CD4-positive, CD25-positive, alpha-beta regulatory T cell (primary cell): Measurements from ENCODE around the gene VEGFA. TPM values are rescaled to one million over a fixed set of nuclear protein-coding genes. Genes with fewer than 3 reads are reported as not detected.

ENCODE experiments used
- ATAC-seq, 2 donors: fragments of 150-1000 bp; cut with Tn5 transposase; one replicate each; pipeline ENCODE4 v1.10.0; 2021; ENCODE audit warnings: low read depth in 2 of 2, moderate number of reproducible peaks in 2 of 2, moderate library complexity in 1 of 2
- DNase-seq, 3 donors: peaks; one replicate each; pipeline versions ENCODE4 v3.0.0 to v3.0.0-alpha.2; 2012 to 2022; ENCODE audit warnings: mixed read lengths in 1 of 3
- H3K27ac ChIP-seq: one replicate; pipeline ENCODE4 v1.7.0; 2013; ENCODE audit warnings: mild to moderate bottlenecking, low read length; ENCODE audit not compliant: insufficient read depth, poor library complexity, severe bottlenecking
- H3K27me3 ChIP-seq: one replicate; pipeline ENCODE4 v1.7.0; 2013; ENCODE audit warnings: low read length; ENCODE audit not compliant: control insufficient read depth, insufficient read depth
- H3K36me3 ChIP-seq: one replicate; pipeline ENCODE4 v1.7.0; 2013; ENCODE audit warnings: mild to moderate bottlenecking, low read length, moderate library complexity; ENCODE audit not compliant: control insufficient read depth, insufficient read depth
- H3K4me1 ChIP-seq: 2 replicates; pipeline ENCODE4 v1.7.0; 2013; ENCODE audit warnings: mild to moderate bottlenecking, low read length; ENCODE audit not compliant: insufficient read depth, control insufficient read depth, poor library complexity, severe bottlenecking
- H3K4me3 ChIP-seq: one replicate; pipeline ENCODE4 v1.7.0; 2013; ENCODE audit warnings: low read depth, mild to moderate bottlenecking, low read length, moderate library complexity
- H3K9me3 ChIP-seq, 2 experiments: 1 replicate in 1 of 2; 2 replicates in 1 of 2; pipeline ENCODE4 v1.7.0; 2013; ENCODE audit warnings: low read length in 2 of 2, mild to moderate bottlenecking in 1 of 2, moderate library complexity in 1 of 2; ENCODE audit not compliant: control insufficient read depth in 2 of 2
- H3K27ac Mint-ChIP-seq, 3 donors: one replicate each; pipeline ENCODE4 v1.8.0; 2020 to 2022; ENCODE audit warnings: mild to moderate bottlenecking in 3 of 3, mixed read lengths in 3 of 3, moderate library complexity in 2 of 3
- H3K27me3 Mint-ChIP-seq: one replicate; pipeline ENCODE4 v1.8.0; 2022; ENCODE audit warnings: mild to moderate bottlenecking, mixed read lengths
- H3K36me3 Mint-ChIP-seq: one replicate; pipeline ENCODE4 v1.8.0; 2020; ENCODE audit warnings: mixed read lengths
- H3K4me1 Mint-ChIP-seq, 4 donors: one replicate each; pipeline ENCODE4 v1.8.0; 2020 to 2022; ENCODE audit warnings: mixed read lengths in 4 of 4, mild to moderate bottlenecking in 1 of 4
- H3K4me3 Mint-ChIP-seq, 4 donors: one replicate each; pipeline ENCODE4 v1.8.0; 2020 to 2022; ENCODE audit warnings: mild to moderate bottlenecking in 4 of 4, mixed read lengths in 4 of 4, moderate library complexity in 3 of 4
- H3K9me3 Mint-ChIP-seq, 7 donors: one replicate each; pipeline ENCODE4 v1.8.0; 2020 to 2022; ENCODE audit warnings: mixed read lengths in 7 of 7, mild to moderate bottlenecking in 3 of 7, moderate library complexity in 2 of 7
- polyA plus RNA-seq, 4 donors: library from polyadenylated mRNA; unstranded; fragments of 300-500 nt; fragmentation: Illumina TruSeq; gene quantifications; one replicate each; pipeline ENCODE4 v1.2.3, GENCODE V29; 2021
- total RNA-seq: library from RNA; stranded (reverse); gene quantifications from one replicate; pipeline ENCODE4 v1.2.3, GENCODE V29; 2022

The VEGFA gene
- total and polyA plus RNA-seq, 5 donors from 2014 or later, result 0.01 to 0.22 (median 0.13) TPM; not detected in 2

DNA sequence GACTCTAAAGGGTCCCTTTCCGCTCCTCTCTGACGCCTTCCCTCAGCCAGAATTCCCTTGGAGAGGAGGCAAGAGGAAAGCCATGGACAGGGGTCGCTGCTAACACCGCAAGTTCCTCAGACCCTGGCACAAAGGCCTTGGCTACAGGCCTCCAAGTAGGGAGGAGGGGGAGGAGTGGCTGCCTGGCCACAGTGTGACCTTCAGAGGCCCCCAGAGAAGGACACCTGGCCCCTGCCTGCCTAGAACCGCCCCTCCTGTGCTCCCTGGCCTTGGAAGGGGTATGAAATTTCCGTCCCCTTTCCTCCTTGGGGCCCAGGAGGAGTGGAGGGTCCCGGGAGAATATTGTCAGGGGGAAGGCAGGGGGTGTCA, 2.7 kb downstream of the VEGFA start:
- Histone ChIP-seq H3K27ac (no peak overlapping the region), H3K9me3 (no peaks in the 10 kb centered on the region), H3K36me3 (no peaks in the 10 kb centered on the region), H3K4me1 (peaks cover 33% of the 10 kb centered on the region), H3K4me3 (no peak overlapping the region), H3K27me3 (peaks cover 10% of the 10 kb centered on the region)
- H3K9me3 Mint-ChIP-seq, result no peaks in the 10 kb centered on the region
- DNase-seq (no peak), ATAC-seq (no peak)
- peak overlapping the region; percentile 58 to 85 (median 76) for H3K4me3 Mint-ChIP-seq
- H3K27me3 Mint-ChIP-seq, result peaks cover 51% of the 10 kb centered on the region
- H3K4me1 Mint-ChIP-seq, result peaks cover 0 to 25% (median 5%) of the 10 kb centered on the region in 4 donors
- H3K36me3 Mint-ChIP-seq, result no peaks in the 10 kb centered on the region
- H3K27ac Mint-ChIP-seq, result no peak overlapping the region

DNA sequence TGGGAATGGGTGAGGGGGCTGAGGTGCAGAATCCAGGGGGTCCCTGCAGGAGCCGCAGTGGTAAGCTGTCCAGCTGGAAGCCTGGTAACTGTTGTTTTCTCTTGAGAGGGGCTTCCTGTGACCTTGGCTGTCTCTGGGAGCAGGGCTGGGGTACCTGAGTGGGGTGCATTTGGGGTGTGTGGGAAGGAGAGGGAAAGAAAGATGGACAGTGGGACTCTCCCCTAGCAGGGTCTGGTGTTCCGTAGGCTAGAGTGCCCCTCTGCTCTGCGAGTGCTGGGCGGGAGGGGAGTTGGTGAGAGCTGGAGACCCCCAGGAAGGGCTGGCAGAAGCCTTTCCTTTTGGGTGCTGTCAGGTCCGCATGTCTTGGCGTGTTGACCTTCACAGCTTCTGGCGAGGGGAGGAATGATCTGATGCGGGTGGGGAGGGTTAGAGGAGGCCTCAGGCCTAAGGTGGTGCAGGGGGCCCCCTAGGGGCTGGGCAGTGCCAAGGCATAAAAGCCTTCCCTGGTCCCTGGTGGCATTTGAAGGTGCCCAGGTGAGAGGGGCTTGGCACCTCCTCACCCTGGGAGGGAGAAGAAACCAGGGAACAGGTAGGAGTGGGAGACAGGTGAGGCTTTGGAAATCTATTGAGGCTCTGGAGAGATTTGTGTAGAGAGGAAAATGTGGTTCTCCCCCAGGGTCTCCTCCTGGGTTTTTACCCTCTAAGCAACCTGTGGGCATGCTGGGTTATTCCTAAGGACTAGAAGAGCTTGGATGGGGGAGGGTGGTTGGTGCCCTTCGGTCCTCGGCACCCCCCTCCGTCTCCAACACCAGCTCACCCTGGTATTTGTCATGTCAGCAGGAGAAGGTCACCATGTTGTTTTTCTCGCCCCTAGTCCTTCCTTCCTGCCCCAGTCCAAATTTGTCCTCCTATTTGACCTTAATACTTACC, 3.3 kb downstream of the VEGFA start:
- ATAC-seq, result no peak
- Histone ChIP-seq H3K4me1 (peaks cover 33% of the 10 kb centered on the region), H3K36me3 (no peaks in the 10 kb centered on the region), H3K27me3 (peaks cover 10% of the 10 kb centered on the region), H3K27ac (no peak overlapping the region), H3K9me3 (no peaks in the 10 kb centered on the region), H3K4me3 (no peak overlapping the region)
- peak overlapping the region in 2 of 4 donors; percentile 33 to 58 for H3K4me3 Mint-ChIP-seq
- H3K4me1 Mint-ChIP-seq, result peaks cover 0 to 25% (median 5%) of the 10 kb centered on the region in 4 donors
- peaks cover 47% of the 10 kb centered on the region for H3K27me3 Mint-ChIP-seq
- peak in 2 of 3 donors; percentile 24 to 63 for DNase-seq
- H3K9me3 Mint-ChIP-seq, result no peaks in the 10 kb centered on the region
- H3K36me3 Mint-ChIP-seq, result no peaks in the 10 kb centered on the region
- H3K27ac Mint-ChIP-seq, result peak overlapping the region in 1 of 3 donors; percentile 93

DNA sequence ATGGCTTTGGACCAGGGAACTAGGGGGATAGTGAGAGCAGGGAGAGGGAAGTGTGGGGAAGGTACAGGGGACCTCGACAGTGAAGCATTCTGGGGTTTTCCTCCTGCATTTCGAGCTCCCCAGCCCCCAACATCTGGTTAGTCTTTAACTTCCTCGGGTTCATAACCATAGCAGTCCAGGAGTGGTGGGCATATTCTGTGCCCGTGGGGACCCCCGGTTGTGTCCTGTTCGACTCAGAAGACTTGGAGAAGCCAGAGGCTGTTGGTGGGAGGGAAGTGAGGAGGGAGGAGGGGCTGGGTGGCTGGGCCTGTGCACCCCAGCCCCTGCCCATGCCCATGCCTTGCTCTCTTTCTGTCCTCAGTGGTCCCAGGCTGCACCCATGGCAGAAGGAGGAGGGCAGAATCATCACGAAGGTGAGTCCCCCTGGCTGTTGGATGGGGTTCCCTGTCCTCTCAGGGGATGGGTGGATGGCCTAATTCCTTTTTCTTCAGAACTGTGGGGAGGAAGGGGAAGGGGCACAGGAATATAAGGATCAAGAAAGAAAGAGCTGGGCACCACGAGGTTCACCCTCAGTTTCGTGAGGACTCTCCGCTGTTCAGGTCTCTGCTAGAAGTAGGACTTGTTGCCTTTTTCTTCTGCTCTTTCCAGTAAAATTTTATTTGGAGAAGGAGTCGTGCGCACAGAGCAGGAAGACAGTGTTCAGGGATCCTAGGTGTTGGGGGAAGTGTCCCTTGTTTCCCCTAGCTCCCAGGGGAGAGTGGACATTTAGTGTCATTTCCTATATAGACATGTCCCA, 4.2 kb downstream of the VEGFA start:
- ATAC-seq (no peak), DNase-seq (no peak)
- peaks cover 0 to 25% (median 5%) of the 10 kb centered on the region in 4 donors for H3K4me1 Mint-ChIP-seq
- no peaks in the 10 kb centered on the region for H3K36me3 Mint-ChIP-seq
- H3K27ac ChIP-seq, result no peak overlapping the region
- H3K9me3 ChIP-seq, result no peaks in the 10 kb centered on the region
- no peaks in the 10 kb centered on the region for H3K9me3 Mint-ChIP-seq
- peaks cover 10% of the 10 kb centered on the region for H3K27me3 ChIP-seq
- H3K4me1 ChIP-seq, result peaks cover 33% of the 10 kb centered on the region
- H3K4me3 ChIP-seq, result no peak overlapping the region
- no peaks in the 10 kb centered on the region for H3K36me3 ChIP-seq
- H3K27ac Mint-ChIP-seq, result no peak overlapping the region
- peak overlapping the region in 1 of 4 donors; percentile 39 for H3K4me3 Mint-ChIP-seq
- H3K27me3 Mint-ChIP-seq, result peaks cover 38% of the 10 kb centered on the region

DNA sequence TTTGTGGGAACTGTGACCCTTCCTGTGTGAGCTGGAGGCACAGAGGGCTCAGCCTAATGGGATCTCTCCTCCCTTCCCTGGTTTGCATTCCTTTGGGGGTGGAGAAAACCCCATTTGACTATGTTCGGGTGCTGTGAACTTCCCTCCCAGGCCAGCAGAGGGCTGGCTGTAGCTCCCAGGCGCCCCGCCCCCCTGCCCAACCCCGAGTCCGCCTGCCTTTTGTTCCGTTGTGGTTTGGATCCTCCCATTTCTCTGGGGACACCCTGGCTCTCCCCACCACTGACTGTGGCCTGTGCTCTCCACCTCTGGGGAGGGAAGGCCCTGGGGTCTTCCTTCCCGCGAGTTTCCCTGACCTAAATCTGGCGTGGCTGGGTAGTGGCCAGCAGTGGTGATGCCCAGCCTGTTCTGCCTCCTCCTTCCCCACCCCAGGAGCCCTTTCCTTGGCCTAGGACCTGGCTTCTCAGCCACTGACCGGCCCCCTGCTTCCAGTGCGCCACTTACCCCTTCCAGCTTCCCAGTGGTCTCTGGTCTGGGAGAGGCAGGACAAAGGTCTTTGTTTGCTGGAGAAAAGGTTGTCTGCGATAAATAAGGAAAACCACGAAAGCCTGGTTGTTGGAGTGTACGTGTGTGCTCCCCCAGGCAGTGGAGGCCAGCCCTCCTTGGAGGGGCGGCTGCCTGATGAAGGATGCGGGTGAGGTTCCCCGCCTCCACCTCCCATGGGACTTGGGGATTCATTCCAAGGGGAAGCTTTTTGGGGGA, 4.9 kb downstream of the VEGFA start:
- Histone ChIP-seq H3K36me3 (no peaks in the 10 kb centered on the region), H3K27ac (no peak overlapping the region), H3K4me1 (peaks cover 25% of the 10 kb centered on the region), H3K9me3 (no peaks in the 10 kb centered on the region), H3K27me3 (peaks cover 10% of the 10 kb centered on the region), H3K4me3 (no peak overlapping the region)
- peak in 1 of 2 donors; percentile 21 for ATAC-seq
- Mint-ChIP-seq H3K4me3 (peak overlapping the region in 1 of 4 donors; percentile 65), H3K9me3 (no peaks in the 10 kb centered on the region), H3K36me3 (no peaks in the 10 kb centered on the region), H3K4me1 (peaks cover 0 to 22% (median 5%) of the 10 kb centered on the region in 4 donors), H3K27ac (no peak overlapping the region), H3K27me3 (peaks cover 32% of the 10 kb centered on the region)
- DNase-seq, result peak; percentile 29 to 74 (median 33)

DNA sequence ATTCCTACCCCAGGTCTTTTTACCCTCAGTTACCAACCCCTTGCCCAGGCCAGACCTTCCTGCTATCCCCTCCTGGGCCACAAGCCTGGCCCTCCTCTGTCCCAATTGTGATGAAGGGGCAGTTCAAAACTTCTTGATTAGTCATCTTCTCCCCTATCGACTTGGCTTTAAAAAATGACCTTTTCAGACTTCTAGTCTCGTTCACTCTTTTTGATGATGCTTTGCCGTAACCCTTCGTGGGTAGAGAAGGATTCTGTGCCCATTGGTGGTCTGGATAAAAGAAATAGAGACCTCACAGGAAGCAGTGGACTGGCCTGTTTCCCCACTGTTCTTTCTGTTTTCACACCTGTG, 5.5 kb downstream of the VEGFA start:
- Histone ChIP-seq H3K27ac (no peak overlapping the region), H3K36me3 (no peaks in the 10 kb centered on the region), H3K27me3 (peaks cover 10% of the 10 kb centered on the region), H3K9me3 (no peaks in the 10 kb centered on the region), H3K4me1 (peaks cover 20% of the 10 kb centered on the region), H3K4me3 (no peak overlapping the region)
- Mint-ChIP-seq H3K4me1 (peaks cover 0 to 18% (median 5%) of the 10 kb centered on the region in 4 donors), H3K9me3 (no peaks in the 10 kb centered on the region), H3K36me3 (no peaks in the 10 kb centered on the region), H3K27me3 (peaks cover 27% of the 10 kb centered on the region), H3K4me3 (peak overlapping the region in 1 of 4 donors; percentile 65), H3K27ac (no peak overlapping the region)
- ATAC-seq (no peak), DNase-seq (no peak)

DNA sequence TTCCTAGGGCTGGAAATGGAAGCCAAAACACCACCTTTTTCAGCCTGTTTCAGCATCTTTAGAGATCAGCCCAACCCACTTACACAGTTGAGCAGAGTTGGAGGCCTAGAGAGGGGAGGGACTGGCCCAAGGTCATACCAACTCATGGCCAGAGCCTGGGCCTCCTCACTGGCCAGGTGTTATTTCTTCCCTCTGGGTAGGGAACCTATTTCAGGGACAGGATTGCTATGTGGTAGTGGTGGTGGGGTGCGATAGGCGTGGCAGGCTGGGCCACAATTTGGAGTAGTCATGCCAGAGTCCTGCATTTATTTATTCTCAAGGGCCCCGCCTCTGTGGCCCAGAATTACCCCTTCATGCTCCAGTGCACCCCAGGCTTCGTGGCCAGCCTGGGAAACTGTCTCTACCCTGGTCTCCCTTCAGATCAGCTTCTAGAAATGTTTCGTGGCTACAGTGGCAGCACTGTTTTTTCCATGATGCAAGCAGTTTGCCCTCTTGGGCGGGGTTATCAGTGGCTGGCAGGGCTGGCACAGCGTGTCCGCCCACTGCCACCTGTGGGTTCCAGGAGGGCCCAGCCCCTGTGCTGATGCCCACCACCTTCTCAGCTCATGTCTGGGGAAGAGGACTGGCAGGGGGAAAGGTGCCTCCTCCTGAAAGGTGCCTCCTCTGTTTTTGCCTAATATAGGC, 6.2 kb downstream of the VEGFA start:
- ATAC-seq, result no peak

More for the DNA sequence above, 6.2 kb downstream of the VEGFA start:
- peaks cover 12% of the 10 kb centered on the region for H3K4me1 ChIP-seq
- peaks cover 10% of the 10 kb centered on the region for H3K27me3 ChIP-seq
- Mint-ChIP-seq H3K27ac (no peak overlapping the region), H3K27me3 (peaks cover 26% of the 10 kb centered on the region), H3K36me3 (no peaks in the 10 kb centered on the region), H3K4me3 (peak overlapping the region in 1 of 4 donors; percentile 14), H3K4me1 (peaks cover 0 to 18% (median 5%) of the 10 kb centered on the region in 4 donors), H3K9me3 (no peaks in the 10 kb centered on the region)
- no peaks in the 10 kb centered on the region for H3K36me3 ChIP-seq
- no peak overlapping the region for H3K4me3 ChIP-seq
- no peaks in the 10 kb centered on the region for H3K9me3 ChIP-seq
- DNase-seq, result no peak
- no peak overlapping the region for H3K27ac ChIP-seq
